Stimulated activated CD4-positive, alpha-beta T cell treated with anti-CD3 and anti-CD28 coated beads, Interleukin-15, amount 100 ng/mL, for 48 hours (primary cell): ENCODE measurements around the gene DDC.
"Not testable (repeated sequence)": the region's sequence is repeated elsewhere in the genome, so short reads cannot be mapped to it uniquely, and the experiment has no call there.

Experiments used
- DNase-seq, 2 donors: peaks; one replicate each; pipeline ENCODE4 v3.0.0-alpha.2; 2020; ENCODE audit warnings: low read depth in 2 of 2

Gene DDC

GRCh38 chr7:50590535-50590934 is 25.3 kb upstream of the DDC start:
- no peak for DNase-seq

- no peak for DNase-seq
Measured at GRCh38 chr7:50589364-50589763, 24.2 kb upstream of the DDC start.

GRCh38 chr7:50588937-50589336 is 23.7 kb upstream of the DDC start:
- DNase-seq = no peak

- DNase-seq = no peak
Measured at GRCh38 chr7:50587737-50588136, 22.5 kb upstream of the DDC start.

GRCh38 chr7:50584793-50585408 is 19.7 kb upstream of the DDC start:
- DNase-seq = no peak

DNA sequence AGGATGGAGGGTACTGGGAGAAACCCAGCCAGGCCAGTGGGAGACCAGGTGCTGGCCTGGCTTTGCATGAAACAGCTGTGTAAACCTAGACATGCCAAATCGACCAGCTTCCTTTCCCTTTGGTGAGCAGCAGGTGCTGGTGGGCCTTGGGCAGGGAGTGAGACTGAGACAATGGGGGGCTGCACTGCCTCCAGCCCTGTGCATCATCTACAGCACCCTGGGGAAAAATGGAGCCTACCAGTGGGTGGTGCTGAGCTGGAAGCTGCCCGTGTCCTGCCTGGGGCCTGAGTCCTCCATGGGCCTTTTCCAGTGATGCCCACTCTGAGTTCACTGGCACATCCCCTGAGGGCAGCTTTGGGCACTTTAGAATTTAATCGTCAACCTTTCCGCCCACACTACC is 19.2 kb upstream of the DDC start:
- DNase-seq = no peak

DNA sequence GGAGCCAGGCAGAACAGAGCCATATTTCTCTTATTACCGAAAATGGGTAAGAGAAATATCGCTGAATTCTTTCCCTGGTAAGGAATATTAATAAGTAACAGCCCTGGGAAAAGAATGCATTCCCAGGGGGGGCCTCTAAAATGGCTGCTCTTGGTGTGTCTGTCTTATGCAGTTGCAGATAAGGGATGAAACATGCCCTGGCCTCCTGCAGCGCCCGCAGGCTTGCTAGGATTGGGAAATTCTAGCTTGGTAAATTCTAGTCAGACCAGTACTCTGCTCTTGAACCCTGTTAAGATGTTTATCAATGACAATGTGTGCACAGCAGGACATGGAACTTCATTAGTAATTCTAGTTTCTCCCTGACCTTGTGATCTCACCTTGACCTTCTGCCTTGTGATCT is 18.1 kb upstream of the DDC start:
- not testable (repeated sequence) for DNase-seq

- DNase-seq = not testable (repeated sequence)
Measured at GRCh38 chr7:50582271-50582670, 17.1 kb upstream of the DDC start.

- not testable (repeated sequence) for DNase-seq
Measured at GRCh38 chr7:50580666-50581065, 15.5 kb upstream of the DDC start.

GRCh38 chr7:50580057-50580456 is 14.9 kb upstream of the DDC start:
- no peak for DNase-seq

DNA sequence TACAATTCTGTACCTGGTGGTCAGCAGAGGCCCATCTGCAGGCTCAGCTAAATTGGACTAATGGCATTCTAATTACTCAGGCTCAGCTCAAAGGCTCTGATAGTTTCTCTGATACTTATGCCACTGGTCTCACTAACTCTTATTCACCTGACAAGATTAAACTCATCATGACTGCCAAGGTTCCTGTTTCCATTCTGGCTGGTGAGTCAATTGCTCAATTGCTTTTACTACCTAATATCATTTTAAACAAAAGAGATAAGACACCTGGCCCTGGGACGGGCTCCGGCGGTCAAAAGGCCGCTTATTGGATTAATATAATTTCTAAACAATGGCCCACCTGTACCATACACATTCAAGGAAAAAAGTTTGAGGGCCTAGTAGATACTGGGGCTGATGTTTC is 12.9 kb upstream of the DDC start:
- not testable (repeated sequence) for DNase-seq

- no peak for DNase-seq
Measured at GRCh38 chr7:50577569-50577968, 12.4 kb upstream of the DDC start.

DNA sequence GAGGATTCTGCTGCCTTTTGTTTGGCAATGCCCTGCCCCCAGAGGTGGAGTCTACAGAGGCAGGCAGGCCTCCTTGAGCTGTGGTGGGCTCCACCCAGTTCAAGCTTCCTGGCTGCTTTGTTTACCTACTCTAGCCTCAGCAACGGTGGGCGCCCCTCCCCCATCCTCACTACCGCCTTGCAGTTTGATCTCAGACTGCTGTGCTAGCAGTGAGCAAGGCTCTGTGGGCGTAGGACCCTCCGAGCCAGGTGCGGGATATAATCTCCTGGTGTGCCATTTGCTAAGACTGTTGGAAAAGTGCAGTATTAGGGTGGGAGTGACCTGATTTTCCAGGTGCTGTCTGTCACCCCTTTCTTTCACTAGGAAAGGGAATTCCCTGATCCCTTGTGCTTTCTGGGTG is 11.2 kb upstream of the DDC start:
- DNase-seq = not testable (repeated sequence)

GRCh38 chr7:50567715-50568261 is 2.6 kb upstream of the DDC start:
- no peak for DNase-seq

DNA sequence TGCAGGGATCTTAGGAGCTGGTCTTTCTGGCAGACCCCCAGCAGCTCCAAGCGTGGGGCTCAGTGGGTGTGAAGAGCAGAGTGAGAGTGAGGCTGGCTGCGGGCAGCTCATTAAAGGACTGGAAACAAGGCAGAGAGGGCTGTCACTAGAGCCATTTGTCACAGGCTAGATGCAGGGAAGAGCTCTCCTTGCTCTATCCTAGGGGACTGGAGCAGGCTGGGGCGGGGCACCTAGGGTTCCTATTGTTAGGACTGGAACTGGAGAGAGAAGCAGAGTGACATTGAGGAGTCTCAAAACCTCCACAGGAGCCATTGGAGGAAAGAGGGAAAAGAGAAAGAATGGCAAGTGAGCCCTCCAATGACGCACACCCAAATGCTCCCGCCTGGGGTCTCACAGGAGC is 772 bp upstream of the DDC start:
- no peak for DNase-seq

DNA sequence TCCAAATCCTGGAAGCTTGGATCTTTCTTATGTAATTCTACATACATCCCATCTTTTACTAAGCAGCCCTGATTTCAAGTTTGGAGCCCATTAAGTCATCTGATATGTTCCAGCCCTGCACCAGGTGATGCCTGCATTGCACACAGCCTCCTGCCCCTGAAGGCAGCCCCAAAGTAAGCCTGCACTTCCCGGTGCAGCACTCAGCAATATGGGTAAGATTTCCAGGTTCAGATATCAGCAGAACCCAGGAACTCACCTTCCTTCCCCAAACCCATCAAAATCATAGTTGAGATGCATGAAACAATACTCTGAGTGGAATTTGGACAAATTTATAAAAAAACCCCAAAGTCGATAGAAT is 333 bp upstream of the DDC start:
- DNase-seq = no peak

DNA sequence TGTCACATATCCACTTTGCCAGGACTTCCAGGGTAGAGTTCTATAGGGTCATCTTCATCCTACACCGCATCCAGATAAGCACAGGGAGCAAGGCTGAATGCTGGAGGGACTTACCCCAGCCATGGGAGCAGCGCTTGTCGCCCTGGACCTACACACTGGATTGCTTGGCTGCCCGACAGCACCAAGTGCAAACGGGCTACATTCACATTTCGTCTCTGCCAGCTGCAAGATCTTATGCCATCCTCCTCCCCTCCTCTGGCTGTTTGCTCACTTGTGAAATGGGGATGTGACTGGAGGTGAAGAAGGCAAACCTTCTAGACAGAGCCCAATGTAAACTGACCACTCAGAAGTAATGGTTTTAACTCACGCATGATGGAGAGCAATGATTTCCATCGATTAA is 1.0 kb downstream of the DDC start:
- DNase-seq = no peak

- no peak for DNase-seq
Measured at GRCh38 chr7:50562136-50562535, 3.1 kb downstream of the DDC start.

DNA sequence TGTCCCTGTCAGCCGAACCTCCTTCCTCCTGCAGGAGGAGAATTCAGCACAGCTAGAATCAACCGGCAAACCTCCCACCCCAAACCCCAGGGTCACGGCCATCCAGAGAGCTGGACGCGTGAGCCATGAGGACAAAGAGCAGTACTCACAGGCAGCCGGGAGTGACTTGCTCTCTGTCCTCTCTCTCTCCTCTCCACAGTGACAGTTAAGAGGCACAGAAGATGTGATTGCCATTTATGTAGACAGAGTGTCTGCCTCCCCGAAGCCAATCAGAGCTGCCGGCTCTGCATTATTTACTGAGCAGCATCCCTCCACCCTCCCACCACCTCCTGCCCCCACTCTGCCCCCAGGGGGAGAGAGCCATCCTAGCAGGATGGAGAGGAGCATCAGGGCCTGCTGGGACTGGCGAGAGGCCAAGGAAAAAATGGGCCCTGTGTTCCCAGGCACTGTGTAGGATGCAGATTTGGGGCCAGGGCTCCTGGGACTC is 4.3 kb downstream of the DDC start:
- DNase-seq = no peak

GRCh38 chr7:50559881-50560280 is 5.3 kb downstream of the DDC start:
- DNase-seq = no peak

- no peak for DNase-seq
Measured at GRCh38 chr7:50558294-50559053, 6.7 kb downstream of the DDC start.

GRCh38 chr7:50557099-50557498 is 8.1 kb downstream of the DDC start:
- DNase-seq = no peak

DNA sequence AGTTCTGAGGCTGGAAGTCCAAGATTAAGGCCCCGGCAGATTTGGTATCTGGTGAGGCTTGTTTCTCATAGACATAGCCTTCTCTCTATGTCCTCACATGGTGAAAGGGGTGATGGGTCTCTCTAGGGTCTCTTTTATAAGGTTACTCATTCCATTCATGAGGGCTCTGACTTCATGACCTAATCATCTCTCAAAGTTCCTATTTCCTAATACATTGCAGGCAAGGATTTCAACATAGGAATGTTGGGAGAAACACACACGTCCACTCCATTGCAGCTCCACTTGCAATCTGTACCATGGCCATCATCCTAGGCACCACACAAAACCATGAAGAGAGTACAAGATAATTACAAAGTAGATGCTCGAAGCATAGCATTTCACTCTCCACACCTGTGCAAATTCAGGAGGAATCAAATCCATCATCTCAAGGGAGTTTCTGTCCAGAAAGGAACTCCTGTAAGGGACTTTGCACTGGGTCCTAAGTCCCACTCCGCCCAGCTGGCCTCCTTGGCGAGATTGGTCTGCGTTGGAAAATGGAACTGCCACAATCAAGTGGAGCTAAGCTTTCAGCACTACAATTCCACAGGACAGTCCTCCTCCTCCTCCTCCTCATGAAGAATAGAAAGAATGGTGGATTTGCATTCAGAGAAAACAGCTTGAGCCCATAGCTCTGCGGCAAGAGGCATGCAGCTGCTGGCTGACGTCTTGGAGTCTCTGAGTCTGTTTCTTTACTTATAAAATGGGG is 8.8 kb downstream of the DDC start:
- DNase-seq = no peak
